WTC11 (cell line): ENCODE measurements around the gene ARHGEF38. TPM values are rescaled to one million over a fixed set of nuclear protein-coding genes. Genes with fewer than 3 reads are reported as not detected.

Experiments used
- ATAC-seq: fragments of 200-7000 bp; cut with Tn5 transposase; 2 replicates; pipeline ENCODE4 v1.10.0; 2021; ENCODE audit warnings: mild to moderate bottlenecking, moderate library complexity
- CTCF ChIA-PET: fragments of 300-600 bp; sonication (Branson Sonifier 250); formaldehyde crosslinking; loops from one replicate; lab custom pipeline; 2021; ENCODE audit warnings: antibody characterized with exemption; lab: Charles Lee
- POLR2A ChIA-PET: fragments of 350-600 bp; sonication (Branson Sonifier 250); formaldehyde crosslinking; loops from one replicate; lab custom pipeline; 2021; ENCODE audit warnings: antibody characterized with exemption; lab: Charles Lee
- DNase-seq: peaks from one replicate; pipeline ENCODE4 v3.0.0; 2021; ENCODE audit warnings: low spot score
- H3K27ac Mint-ChIP-seq: 2 replicates; pipeline ENCODE4 v1.8.0; 2021; ENCODE audit warnings: mixed read lengths
- H3K27me3 Mint-ChIP-seq: 2 replicates; pipeline ENCODE4 v1.8.0; 2021; ENCODE audit warnings: low read depth, mild to moderate bottlenecking, moderate library complexity, mixed read lengths
- H3K36me3 Mint-ChIP-seq: 2 replicates; pipeline ENCODE4 v1.8.0; 2021; ENCODE audit warnings: mixed read lengths
- H3K4me1 Mint-ChIP-seq: 2 replicates; pipeline ENCODE4 v1.8.0; 2022; ENCODE audit warnings: mixed read lengths
- H3K4me3 Mint-ChIP-seq: 2 replicates; pipeline ENCODE4 v1.8.0; 2021; ENCODE audit warnings: mild to moderate bottlenecking, moderate library complexity, mixed read lengths
- H3K9me3 Mint-ChIP-seq: 2 replicates; pipeline ENCODE4 v1.8.0; 2021; ENCODE audit warnings: mixed read lengths
- ATF1 ChIP-seq: sonication (generic); formaldehyde crosslinking; IDR thresholded peaks from 2 replicates; pipeline ENCODE4 v1.8.1; 2023; ENCODE audit warnings: mild to moderate bottlenecking, moderate library complexity, missing genetic modification reagents
- CDX4 ChIP-seq: fragments of 250-450 bp; sonication (Bioruptor Pico); IDR thresholded peaks from 2 replicates; pipeline ENCODE4 v1.9.0; 2021; ENCODE audit warnings: moderate library complexity, mild to moderate bottlenecking, inconsistent platforms, borderline replicate concordance
- CREM ChIP-seq: sonication (generic); formaldehyde crosslinking; IDR thresholded peaks from 2 replicates; pipeline ENCODE4 v1.8.1; 2022; ENCODE audit warnings: mild to moderate bottlenecking, missing genetic modification reagents, moderate library complexity
- E2F4 ChIP-seq: sonication (generic); formaldehyde crosslinking; IDR thresholded peaks from 2 replicates; pipeline ENCODE4 v1.8.1; 2022; ENCODE audit warnings: low read depth, mild to moderate bottlenecking, moderate library complexity, missing genetic modification reagents, borderline replicate concordance
- FOXK1 ChIP-seq: sonication (generic); formaldehyde crosslinking; IDR thresholded peaks from 2 replicates; pipeline ENCODE4 v1.8.0; 2022; ENCODE audit warnings: mild to moderate bottlenecking, moderate library complexity, missing genetic modification reagents
- FOXP4 ChIP-seq: sonication (generic); formaldehyde crosslinking; IDR thresholded peaks from 2 replicates; pipeline ENCODE4 v1.8.0; 2022; ENCODE audit warnings: mild to moderate bottlenecking, missing genetic modification reagents
- JAZF1 ChIP-seq: fragments of 250-450 bp; sonication (Bioruptor Pico); IDR thresholded peaks from 2 replicates; pipeline ENCODE4 v1.9.0; 2021; ENCODE audit warnings: moderate library complexity, mild to moderate bottlenecking, inconsistent platforms
- MAX ChIP-seq: sonication (generic); formaldehyde crosslinking; IDR thresholded peaks from 2 replicates; pipeline ENCODE4 v1.8.0; 2022; ENCODE audit warnings: mild to moderate bottlenecking, missing genetic modification reagents
- MXD4 ChIP-seq: fragments of 250-450 bp; sonication (Bioruptor Pico); IDR thresholded peaks from 2 replicates; pipeline ENCODE4 v1.8.0; 2021; ENCODE audit warnings: mild to moderate bottlenecking, moderate library complexity, borderline replicate concordance
- MYBL2 ChIP-seq: sonication (generic); formaldehyde crosslinking; IDR thresholded peaks from 2 replicates; pipeline ENCODE4 v1.8.1; 2023; ENCODE audit warnings: mild to moderate bottlenecking, moderate library complexity, missing genetic modification reagents
- NFATC4 ChIP-seq: fragments of 250-450 bp; sonication (Bioruptor Pico); IDR thresholded peaks from 2 replicates; pipeline ENCODE4 v1.9.0; 2021; ENCODE audit warnings: mild to moderate bottlenecking
- PRRX2 ChIP-seq: fragments of 250-450 bp; sonication (Bioruptor Pico); IDR thresholded peaks from 2 replicates; pipeline ENCODE4 v1.8.0; 2021; ENCODE audit warnings: mild to moderate bottlenecking
- RELA ChIP-seq: sonication (generic); formaldehyde crosslinking; IDR thresholded peaks from 2 replicates; pipeline ENCODE4 v1.8.1; 2022; ENCODE audit warnings: missing genetic modification reagents, mild to moderate bottlenecking, borderline replicate concordance
- SP1 ChIP-seq: sonication (generic); formaldehyde crosslinking; conservative IDR thresholded peaks from 2 replicates; pipeline ENCODE4 v1.8.1; 2022; ENCODE audit warnings: missing genetic modification reagents
- USF1 ChIP-seq: sonication (generic); formaldehyde crosslinking; IDR thresholded peaks from 2 replicates; pipeline ENCODE4 v1.8.0; 2022; ENCODE audit warnings: mild to moderate bottlenecking, missing genetic modification reagents
- ZNF121 ChIP-seq: sonication (generic); formaldehyde crosslinking; IDR thresholded peaks from 2 replicates; pipeline ENCODE4 v1.8.0; 2023; ENCODE audit warnings: missing genetic modification reagents
- ZNF219 ChIP-seq: sonication (generic); formaldehyde crosslinking; IDR thresholded peaks from 2 replicates; pipeline ENCODE4 v1.8.0; 2023; ENCODE audit warnings: missing genetic modification reagents, mild to moderate bottlenecking, borderline replicate concordance
- ZNF263 ChIP-seq: sonication (generic); formaldehyde crosslinking; IDR thresholded peaks from 2 replicates; pipeline ENCODE4 v1.8.1; 2022; ENCODE audit warnings: low read depth, mild to moderate bottlenecking, moderate library complexity, missing genetic modification reagents
- ZNF416 ChIP-seq: fragments of 250-450 bp; sonication (Bioruptor Pico); IDR thresholded peaks from 2 replicates; pipeline ENCODE4 v1.9.0; 2021; ENCODE audit warnings: mild to moderate bottlenecking, inconsistent platforms
- total RNA-seq: library from RNA; stranded (reverse); gene quantifications from 3 replicates; pipeline ENCODE4 v1.2.3, GENCODE V29; 2021
- TF ChIP-seq, protein P1 (sequence below): sonication (generic); formaldehyde crosslinking; IDR thresholded peaks from 2 replicates; pipeline ENCODE4 v1.8.1; 2023; ENCODE audit warnings: mild to moderate bottlenecking, moderate library complexity, missing genetic modification reagents
- TF ChIP-seq, protein P2 (sequence below): sonication (generic); formaldehyde crosslinking; IDR thresholded peaks from 2 replicates; pipeline ENCODE4 v1.8.1; 2022; ENCODE audit warnings: mild to moderate bottlenecking, missing genetic modification reagents, moderate library complexity, borderline replicate concordance
- TF ChIP-seq, protein P3 (sequence below): sonication (generic); formaldehyde crosslinking; IDR thresholded peaks from 2 replicates; pipeline ENCODE4 v1.8.1; 2023; ENCODE audit warnings: mild to moderate bottlenecking, missing genetic modification reagents, moderate library complexity
- TF ChIP-seq, protein P4 (sequence below): fragments of 250-450 bp; sonication (Bioruptor Pico); IDR thresholded peaks from 2 replicates; pipeline ENCODE4 v1.9.0; 2021; ENCODE audit warnings: mild to moderate bottlenecking

ARHGEF38 gene
- total RNA-seq, 1 experiment from 2014 or later = not detected

DNA sequence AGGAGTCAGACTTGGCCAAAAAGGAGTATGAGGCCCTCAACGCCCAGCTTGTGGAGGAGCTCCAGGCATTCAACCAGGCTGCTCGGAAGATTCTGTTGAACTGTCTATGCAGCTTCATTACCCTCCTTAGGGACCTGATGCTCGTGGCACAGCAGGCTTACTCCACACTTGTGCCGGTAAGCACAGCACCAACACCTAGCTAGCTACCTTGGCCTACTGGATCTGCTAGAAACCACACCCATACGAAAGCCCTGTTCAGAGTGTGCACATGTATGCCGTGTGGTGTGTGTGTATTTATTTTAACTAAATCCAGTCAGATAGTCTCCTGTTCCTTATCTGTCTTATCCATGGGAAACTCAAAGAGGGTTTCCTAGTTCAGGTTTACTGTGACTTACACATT, 106.8 kb downstream of the ARHGEF38 start (continued):
- TF ChIP-seq, protein P1, sequence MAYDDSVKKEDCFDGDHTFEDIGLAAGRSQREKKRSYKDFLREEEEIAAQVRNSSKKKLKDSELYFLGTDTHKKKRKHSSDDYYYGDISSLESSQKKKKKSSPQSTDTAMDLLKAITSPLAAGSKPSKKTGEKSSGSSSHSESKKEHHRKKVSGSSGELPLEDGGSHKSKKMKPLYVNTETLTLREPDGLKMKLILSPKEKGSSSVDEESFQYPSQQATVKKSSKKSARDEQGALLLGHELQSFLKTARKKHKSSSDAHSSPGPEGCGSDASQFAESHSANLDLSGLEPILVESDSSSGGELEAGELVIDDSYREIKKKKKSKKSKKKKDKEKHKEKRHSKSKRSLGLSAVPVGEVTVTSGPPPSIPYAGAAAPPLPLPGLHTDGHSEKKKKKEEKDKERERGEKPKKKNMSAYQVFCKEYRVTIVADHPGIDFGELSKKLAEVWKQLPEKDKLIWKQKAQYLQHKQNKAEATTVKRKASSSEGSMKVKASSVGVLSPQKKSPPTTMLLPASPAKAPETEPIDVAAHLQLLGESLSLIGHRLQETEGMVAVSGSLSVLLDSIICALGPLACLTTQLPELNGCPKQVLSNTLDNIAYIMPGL (CRISPR knock-in tag) = no peak
- no peak for TF ChIP-seq ATF1 (CRISPR knock-in tag)
- TF ChIP-seq MXD4 (CRISPR knock-in tag) = no peak
- TF ChIP-seq USF1 = no peak
- no peak for TF ChIP-seq CDX4 (CRISPR knock-in tag)
- TF ChIP-seq ZNF219 (CRISPR knock-in tag) = no peak
- no peak for TF ChIP-seq NFATC4 (CRISPR knock-in tag)
- TF ChIP-seq ZNF263 = no peak
- no peak for TF ChIP-seq JAZF1 (CRISPR knock-in tag)
- TF ChIP-seq PRRX2 = no peak

DNA sequence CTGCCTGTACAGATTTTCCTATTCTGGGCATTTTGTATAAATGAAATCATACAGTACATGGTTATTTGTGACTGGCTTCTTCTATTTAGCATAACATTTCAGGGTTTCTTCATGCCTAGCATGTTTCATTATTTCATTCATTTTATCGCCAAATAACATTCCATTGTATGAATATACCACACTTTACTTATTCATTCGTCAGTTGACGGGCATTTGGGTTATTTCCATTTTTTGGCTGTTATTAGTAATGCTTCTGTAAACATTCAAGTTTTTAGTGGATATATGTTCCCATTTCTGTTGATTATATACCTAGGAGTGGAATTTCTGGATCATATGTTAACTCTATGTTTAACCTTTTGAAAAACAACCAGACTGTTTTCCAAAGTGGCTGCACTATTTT, 108.6 kb downstream of the ARHGEF38 start:
- H3K36me3 Mint-ChIP-seq = no peaks in the 10 kb centered on the region
- no peak overlapping the region for H3K4me3 Mint-ChIP-seq
- no peaks in the 10 kb centered on the region for H3K27me3 Mint-ChIP-seq
- H3K9me3 Mint-ChIP-seq = no peaks in the 10 kb centered on the region
- POLR2A ChIA-PET = no interaction called here
- H3K4me1 Mint-ChIP-seq = no peaks in the 10 kb centered on the region
- DNase-seq = no peak
- CTCF ChIA-PET = no interaction called here
- no peak for ATAC-seq
- H3K27ac Mint-ChIP-seq = no peak overlapping the region
- TF ChIP-seq FOXP4 (CRISPR knock-in tag) (no peak), MYBL2 (CRISPR knock-in tag) (no peak), E2F4 (CRISPR knock-in tag) (no peak), ZNF416 (CRISPR knock-in tag) (no peak), MAX (CRISPR knock-in tag) (no peak), FOXK1 (CRISPR knock-in tag) (no peak), PRRX2 (no peak), SP1 (CRISPR knock-in tag) (no peak), RELA (CRISPR knock-in tag) (no peak), CREM (CRISPR knock-in tag) (no peak), ZNF121 (CRISPR knock-in tag) (no peak)
- TF ChIP-seq, protein P2, sequence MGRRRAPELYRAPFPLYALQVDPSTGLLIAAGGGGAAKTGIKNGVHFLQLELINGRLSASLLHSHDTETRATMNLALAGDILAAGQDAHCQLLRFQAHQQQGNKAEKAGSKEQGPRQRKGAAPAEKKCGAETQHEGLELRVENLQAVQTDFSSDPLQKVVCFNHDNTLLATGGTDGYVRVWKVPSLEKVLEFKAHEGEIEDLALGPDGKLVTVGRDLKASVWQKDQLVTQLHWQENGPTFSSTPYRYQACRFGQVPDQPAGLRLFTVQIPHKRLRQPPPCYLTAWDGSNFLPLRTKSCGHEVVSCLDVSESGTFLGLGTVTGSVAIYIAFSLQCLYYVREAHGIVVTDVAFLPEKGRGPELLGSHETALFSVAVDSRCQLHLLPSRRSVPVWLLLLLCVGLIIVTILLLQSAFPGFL = no peak
- TF ChIP-seq, protein P3, sequence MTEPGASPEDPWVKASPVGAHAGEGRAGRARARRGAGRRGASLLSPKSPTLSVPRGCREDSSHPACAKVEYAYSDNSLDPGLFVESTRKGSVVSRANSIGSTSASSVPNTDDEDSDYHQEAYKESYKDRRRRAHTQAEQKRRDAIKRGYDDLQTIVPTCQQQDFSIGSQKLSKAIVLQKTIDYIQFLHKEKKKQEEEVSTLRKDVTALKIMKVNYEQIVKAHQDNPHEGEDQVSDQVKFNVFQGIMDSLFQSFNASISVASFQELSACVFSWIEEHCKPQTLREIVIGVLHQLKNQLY (CRISPR knock-in tag) = no peak
- TF ChIP-seq, protein P4, sequence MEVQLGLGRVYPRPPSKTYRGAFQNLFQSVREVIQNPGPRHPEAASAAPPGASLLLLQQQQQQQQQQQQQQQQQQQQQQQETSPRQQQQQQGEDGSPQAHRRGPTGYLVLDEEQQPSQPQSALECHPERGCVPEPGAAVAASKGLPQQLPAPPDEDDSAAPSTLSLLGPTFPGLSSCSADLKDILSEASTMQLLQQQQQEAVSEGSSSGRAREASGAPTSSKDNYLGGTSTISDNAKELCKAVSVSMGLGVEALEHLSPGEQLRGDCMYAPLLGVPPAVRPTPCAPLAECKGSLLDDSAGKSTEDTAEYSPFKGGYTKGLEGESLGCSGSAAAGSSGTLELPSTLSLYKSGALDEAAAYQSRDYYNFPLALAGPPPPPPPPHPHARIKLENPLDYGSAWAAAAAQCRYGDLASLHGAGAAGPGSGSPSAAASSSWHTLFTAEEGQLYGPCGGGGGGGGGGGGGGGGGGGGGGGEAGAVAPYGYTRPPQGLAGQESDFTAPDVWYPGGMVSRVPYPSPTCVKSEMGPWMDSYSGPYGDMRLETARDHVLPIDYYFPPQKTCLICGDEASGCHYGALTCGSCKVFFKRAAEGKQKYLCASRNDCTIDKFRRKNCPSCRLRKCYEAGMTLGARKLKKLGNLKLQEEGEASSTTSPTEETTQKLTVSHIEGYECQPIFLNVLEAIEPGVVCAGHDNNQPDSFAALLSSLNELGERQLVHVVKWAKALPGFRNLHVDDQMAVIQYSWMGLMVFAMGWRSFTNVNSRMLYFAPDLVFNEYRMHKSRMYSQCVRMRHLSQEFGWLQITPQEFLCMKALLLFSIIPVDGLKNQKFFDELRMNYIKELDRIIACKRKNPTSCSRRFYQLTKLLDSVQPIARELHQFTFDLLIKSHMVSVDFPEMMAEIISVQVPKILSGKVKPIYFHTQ (CRISPR knock-in tag) = no peak
- TF ChIP-seq, protein P1 (CRISPR knock-in tag) = no peak
